A549 (cell line): ENCODE data around the gene RPRD1A.

Experiments used
- CTCF ChIP-seq: fragments of >200 bp; sonication (Bioruptor Twin); formaldehyde crosslinking; IDR thresholded peaks from 3 replicates; pipeline ENCODE4 v1.5.1; 2016
- ESRRA ChIP-seq: fragments of 150-350 bp; IDR thresholded peaks from 2 replicates; pipeline ENCODE4 v1.6.1; 2014; ENCODE audit warnings: mild to moderate bottlenecking, low read length, borderline replicate concordance
- GATA3 ChIP-seq: IDR thresholded peaks from 2 replicates; pipeline ENCODE4 v1.6.1; 2012; ENCODE audit warnings: borderline replicate concordance
- HDAC2 ChIP-seq: fragments of 200-600 bp; sonication (generic); IDR thresholded peaks from 2 replicates; pipeline ENCODE4 v1.6.1; 2016
- MAFK ChIP-seq: fragments of 450-650 bp; IDR thresholded peaks from 2 replicates; pipeline ENCODE4 v1.6.1; 2014; ENCODE audit not compliant: partially characterized antibody
- MAX ChIP-seq: IDR thresholded peaks from 2 replicates; pipeline ENCODE4 v1.6.1; 2012
- NR3C1 ChIP-seq: fragments of >200 bp; sonication (Bioruptor Twin); formaldehyde crosslinking; IDR thresholded peaks from 3 replicates; pipeline ENCODE4 v1.6.1; 2017
- POLR2A ChIP-seq: IDR thresholded peaks from 2 replicates; pipeline ENCODE4 v1.6.1; 2012; ENCODE audit warnings: mild to moderate bottlenecking, low read length
- REST ChIP-seq: fragments of 200-600 bp; sonication (generic); IDR thresholded peaks from 2 replicates; pipeline ENCODE4 v1.6.1; 2016; ENCODE audit warnings: antibody characterized with exemption, mild to moderate bottlenecking, moderate library complexity
- SREBF2 ChIP-seq: fragments of 450-650 bp; IDR thresholded peaks from 2 replicates; pipeline ENCODE4 v1.6.1; 2014; ENCODE audit warnings: mild to moderate bottlenecking, moderate library complexity
- TP53 ChIP-seq: fragments of 250-450 bp; sonication (Bioruptor Pico); IDR thresholded peaks from 2 replicates; pipeline ENCODE4 v1.5.0; 2021; ENCODE audit warnings: mild to moderate bottlenecking, moderate library complexity

DNA sequence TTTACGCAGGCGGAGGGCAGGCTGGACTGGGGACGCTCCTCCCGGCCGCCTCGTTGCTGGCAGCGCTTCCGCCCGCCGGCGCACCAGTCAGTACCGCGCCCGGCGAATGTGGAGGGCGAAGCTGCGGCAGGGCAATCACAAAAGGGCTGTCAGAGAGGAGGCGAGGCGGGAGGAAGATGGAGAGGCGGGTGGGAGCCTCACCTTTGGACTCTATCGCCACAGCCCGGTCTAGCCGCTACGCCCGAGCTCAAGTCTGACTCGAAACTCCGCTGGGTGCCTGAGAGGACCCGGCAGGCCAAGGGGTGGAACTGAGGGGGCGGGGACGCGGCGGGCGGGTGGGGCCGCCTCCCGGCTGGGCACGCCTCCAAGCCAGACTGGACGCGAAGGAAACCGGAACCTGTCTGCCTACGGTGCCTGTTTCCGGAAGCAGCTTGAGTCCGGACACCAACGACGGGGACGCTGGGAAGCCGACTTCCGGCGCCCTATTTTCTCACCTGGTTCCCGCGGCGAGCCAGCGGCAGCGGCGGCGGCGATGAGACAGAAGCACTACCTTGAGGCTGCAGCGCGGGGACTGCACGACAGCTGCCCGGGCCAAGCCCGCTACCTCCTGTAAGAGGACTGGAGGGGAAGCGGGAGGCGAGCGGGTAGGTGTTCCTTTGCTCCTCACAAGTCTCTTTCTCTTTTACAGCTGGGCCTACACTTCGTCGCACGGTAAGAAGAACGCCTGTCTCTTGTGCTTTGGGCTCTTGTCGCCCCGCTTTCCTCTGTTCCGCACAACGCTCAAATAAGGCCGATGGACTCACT is 95.0 kb downstream of the RPRD1A start, which contains the start of gene RMP24:
- TF ChIP-seq CTCF (no peak), GATA3 (0 out of 2 replicates have a peak, but pooled peaks have one; percentile 37), REST (no peak), SREBF2 (no peak), MAX (peak; percentile 81), MAFK (no peak), NR3C1 (no peak), TP53 (CRISPR knock-in tag) (no peak), HDAC2 (no peak), POLR2A (peak; percentile 85), ESRRA (no peak)
